Stimulated activated CD8-positive, alpha-beta memory T cell treated with anti-CD3 and anti-CD28 coated beads, Interleukin-12 subunit alpha, Interleukin-12 subunit beta, amount 100 ng/mL, for 24 hours (primary cell): Measurements from ENCODE around the gene SGMS1.

ENCODE experiments used
- DNase-seq: peaks from one replicate; pipeline ENCODE4 v3.0.0-alpha.2; 2020; ENCODE audit errors: extremely low read depth

The SGMS1 gene

DNA sequence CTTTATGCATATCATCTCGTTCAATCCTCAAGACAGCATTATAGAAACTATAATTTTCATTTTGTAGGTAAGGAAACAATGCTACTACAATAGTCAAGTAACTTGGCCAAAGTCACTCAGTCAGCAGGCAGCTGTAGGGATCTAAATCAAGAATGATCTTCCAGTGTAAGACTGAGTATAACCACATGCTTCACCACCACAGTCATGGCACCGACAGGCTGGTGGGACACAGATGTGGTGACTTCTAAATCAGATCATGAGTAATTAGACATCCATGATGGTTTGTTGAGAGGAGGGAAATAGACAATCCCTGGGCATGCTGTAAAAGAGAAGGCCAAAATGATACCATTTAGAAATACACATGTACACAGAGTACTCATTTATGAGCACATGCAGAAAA is 288.4 kb downstream of the SGMS1 start:
- no peak for DNase-seq

DNA sequence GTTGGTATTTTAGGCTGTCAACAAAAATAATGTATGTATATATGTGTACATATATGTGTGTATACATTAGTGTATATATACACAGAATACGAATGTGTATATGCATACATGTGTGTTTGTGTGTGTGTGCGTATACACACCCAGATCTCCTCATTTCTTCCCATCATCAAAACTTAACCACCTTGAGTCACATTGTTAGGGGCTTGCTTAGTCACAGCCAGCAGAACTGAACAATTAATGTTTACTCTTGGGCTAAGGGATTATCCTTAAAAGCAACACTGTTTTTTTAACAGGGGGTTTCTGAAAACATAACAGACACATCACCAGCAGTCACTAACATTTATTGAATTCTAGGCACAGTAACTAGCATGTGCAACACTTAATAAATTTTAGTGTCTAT is 289.5 kb downstream of the SGMS1 start:
- no peak for DNase-seq

DNA sequence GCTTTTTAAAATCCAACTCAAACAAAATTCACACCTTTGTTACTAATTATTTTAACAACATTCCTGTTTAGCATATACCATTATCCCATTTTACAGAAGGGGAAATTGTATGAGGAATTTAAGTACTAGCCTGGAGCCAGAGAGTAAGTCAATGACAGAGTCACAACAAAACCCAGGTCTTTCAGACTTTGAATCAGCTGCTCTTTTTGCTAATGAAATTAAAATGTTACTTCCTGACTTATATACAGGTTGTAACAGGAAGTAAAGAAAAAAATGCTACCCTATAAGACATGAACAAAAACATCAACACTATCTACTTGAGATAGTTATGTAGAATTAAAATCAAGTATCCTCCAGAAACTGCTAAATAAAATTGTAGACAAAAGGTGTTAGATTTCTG is 289.9 kb downstream of the SGMS1 start:
- DNase-seq = no peak

DNA sequence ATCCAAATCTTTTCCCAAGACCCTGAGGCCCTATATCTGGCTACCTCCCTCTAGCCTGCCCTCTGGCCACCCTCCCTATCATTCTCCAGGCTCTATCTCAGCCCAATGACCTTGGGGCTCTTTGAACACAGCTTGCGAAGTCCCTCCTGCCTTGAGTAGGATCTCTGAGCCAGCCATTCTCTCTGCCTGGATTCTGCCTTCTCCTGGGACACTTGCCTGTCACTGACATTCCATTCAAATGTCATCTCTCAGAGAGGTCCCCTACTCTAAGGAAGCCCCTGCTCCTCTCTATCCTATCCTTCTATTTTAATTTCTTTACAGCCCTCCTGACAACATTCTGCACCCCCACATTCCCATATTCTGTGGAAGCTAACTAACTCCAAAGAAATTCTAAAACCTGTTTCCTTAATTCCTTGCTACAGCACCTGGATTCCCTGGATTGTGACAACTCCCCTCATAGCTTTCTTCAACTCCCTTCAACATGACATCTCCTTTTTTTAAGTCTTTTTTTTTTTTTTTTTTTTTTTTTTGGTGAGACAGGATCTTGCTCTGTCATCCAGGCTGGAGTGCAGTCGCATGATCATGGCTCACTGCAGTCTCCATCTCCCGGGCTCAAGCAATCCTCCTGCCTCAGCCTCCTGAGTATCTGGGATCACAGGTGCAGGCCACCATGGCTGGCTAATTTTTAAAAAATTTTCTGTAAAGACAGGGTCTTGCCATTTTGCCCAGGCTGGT is 291.5 kb downstream of the SGMS1 start:
- no peak for DNase-seq

DNA sequence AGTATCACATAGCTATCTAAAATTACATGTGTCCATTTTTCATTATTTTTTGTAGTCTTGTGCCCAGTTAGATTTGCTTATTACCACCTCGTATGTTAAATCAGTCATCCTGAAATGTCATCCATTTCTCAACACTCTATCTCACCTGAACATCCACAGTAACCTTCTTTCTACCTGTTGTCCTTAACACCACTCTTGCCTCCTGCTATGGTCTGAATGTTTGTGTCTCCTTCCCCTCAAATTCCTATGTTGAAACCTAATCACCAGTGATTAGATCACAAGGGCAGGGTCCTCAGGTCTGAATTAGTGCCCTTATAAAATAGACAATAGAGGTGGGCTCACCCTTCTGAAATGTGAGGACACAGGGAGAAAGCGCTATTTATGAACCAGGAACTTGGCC is 292.3 kb downstream of the SGMS1 start:
- DNase-seq = no peak

DNA sequence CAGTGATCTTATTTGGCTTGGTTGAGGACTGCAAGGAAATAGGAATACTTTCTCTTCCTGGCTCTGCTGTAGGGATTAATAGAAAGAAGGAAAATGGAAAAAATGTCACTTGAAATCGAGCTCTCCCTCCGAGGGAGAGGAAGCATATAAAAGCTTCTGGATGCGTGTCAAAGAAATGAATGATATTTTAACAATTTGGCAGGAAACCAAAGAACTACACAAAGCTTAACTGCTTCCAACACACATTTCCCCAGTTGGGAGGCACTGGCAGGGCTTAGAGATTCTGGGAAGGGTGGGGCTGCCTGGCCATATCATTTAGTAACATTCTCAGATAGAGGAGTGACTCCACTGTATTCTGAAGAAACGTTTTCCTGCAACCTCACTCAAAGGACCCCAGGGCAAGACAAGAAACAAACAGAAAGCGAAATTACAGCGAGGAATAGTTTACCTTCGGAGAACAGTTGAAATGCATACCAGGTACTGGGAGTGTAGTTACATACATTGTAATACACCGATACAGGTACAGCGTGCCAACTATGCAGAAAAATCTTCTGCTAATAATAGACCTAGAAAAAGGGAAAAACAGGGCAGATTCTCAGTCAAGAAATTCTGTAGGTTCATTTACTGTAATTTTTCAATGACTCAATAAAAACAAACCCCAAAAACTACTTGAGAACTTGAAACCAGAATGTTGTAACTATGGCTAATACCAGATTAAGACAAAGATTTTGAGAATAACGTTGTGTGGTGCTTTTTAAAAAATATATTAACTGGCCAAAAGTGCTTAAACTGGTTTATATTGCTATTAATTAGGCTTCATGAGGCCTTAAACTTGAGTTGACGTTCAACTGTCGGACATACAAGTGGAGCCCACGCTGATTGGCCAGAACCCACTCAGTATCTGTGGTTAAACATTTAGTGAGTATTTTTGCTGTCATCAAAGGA is 296.7 kb downstream of the SGMS1 start:
- no peak for DNase-seq

DNA sequence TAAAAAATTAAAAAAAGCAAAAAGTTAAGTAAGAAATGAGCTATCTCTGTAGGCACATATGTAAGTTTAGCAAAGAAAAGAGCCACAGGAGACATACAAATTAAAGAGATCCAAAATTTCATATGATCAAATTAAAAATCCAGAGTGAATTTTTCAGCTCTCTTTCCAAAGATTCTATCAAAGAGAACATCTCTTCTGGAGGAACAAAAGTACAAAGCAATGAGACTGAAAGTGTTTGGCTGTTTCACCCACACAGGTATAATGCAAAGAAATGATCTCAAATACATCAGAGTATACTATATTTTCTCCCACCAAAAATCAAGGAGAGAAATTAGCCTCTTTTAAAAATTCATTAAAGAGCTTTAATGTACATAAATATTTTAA is 297.6 kb downstream of the SGMS1 start:
- no peak for DNase-seq

DNA sequence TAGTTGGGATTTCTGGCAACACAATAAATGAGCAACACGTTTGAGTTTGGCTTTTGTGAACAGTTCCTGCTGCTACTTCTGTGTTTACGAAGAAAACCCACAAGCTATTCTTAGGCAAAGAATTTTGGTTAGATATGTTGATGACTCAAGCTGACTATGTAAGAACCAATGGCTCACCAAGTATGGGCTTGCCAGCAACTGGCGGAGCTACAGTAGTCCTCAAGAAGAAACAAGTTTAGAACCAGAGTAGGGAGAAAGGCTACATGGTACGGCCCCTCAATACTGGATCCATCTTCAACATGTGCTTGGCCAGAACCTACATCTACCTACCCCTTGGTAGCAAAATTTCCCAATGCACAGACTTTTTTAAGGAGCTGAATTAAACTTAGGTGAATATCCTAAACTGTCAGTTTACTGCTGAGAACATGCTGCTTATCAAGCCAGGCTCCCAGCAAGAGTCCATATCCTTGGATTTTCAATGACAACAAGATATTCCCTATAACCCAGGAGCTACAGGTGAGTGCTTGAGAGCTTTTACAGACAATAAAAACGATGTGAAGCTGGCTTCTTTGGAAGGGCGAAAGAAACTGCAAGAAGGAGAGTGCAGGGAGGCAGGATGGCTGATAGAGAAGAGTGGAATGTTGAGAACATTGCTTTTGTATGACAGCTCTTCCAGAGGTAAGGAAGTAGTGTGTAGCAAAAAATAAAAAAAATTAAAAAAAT is 298.1 kb downstream of the SGMS1 start:
- DNase-seq = no peak

DNA sequence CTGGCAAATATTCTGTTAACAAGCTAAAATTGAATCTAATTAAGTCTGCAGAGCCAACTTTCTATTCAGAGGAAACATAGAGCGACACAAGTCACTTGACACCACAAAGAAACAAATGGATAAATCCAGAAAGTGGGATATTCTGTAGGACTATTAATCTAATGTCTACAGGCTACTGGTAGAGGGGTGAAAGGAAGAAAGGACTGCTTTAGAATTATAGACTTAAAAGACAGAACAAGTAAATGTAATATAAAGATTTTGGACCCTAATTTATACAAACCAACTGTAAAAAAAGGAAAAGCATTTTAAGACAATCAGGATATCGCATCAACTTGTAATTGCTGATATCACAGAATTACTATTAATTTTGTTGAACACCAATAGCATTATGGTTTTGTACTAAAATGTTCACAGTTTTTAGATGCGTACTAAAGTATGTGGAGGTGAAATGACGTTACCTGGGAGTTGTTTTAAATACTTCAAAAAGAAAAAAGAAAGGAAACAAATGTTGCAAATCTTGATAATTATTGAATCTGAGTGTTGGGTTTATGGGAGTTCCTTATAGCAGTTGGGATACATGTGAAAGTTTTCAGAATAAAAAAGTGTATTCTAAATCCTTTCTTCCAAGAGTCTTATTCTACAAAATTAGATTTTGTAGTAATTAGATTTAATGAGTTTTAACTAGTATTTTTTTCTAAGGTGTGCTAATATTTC is 298.9 kb downstream of the SGMS1 start:
- no peak for DNase-seq

DNA sequence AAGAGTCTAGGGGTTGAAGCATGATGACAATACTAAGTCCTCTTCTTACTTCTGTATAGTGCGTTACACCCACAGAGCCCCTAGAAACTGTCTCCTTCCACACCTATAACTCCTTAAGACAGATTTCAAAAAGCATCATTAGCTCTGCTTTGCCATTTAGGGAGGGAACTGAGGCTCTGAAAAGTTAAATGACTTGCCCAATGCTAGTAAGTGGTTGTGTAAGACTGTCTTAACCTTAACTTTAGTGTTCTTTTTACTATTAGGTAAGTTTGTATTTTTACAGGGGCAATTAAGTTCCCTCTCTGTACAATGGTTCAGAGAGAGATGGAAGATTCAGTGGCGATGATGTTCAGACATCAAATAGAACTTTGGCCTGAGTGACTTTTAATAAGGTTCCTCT is 299.7 kb downstream of the SGMS1 start:
- DNase-seq = no peak

DNA sequence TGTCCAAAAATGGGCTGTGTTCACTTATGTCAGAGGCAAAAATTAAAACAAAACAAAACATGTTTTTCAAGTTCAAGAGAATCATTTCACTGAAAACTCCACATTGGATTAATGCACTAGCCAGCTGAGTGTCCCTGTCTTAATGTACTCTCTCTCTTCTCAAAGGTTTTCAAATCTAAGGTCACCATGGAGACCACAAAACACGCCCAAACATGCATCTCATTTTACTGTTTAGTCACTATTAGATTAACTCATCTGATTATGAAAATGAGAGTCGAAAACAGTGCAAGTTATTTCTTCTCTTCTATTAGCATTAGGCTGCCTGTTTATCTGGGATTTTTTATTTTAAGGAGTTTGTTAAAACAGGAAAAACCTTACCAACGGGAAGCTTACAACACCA is 301.7 kb downstream of the SGMS1 start:
- no peak for DNase-seq

DNA sequence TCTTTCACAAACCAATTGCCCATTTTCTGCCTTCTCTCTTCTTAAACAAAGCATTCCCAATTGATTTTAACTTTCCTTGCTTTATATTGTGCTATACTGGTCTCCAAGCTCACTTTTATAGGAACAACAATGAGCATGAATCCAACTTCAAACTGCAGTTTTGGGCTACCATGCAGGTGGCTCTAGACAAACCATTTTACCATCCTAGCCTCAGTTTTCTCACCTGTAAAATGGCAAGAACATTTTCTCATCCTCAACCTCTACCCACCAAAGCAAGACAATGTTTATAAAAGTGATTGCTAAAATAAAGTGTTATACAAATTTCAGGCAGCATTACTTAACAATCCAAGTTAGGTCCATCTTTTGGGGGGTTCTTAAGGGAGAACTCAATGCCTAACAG is 305.6 kb downstream of the SGMS1 start:
- DNase-seq = no peak

DNA sequence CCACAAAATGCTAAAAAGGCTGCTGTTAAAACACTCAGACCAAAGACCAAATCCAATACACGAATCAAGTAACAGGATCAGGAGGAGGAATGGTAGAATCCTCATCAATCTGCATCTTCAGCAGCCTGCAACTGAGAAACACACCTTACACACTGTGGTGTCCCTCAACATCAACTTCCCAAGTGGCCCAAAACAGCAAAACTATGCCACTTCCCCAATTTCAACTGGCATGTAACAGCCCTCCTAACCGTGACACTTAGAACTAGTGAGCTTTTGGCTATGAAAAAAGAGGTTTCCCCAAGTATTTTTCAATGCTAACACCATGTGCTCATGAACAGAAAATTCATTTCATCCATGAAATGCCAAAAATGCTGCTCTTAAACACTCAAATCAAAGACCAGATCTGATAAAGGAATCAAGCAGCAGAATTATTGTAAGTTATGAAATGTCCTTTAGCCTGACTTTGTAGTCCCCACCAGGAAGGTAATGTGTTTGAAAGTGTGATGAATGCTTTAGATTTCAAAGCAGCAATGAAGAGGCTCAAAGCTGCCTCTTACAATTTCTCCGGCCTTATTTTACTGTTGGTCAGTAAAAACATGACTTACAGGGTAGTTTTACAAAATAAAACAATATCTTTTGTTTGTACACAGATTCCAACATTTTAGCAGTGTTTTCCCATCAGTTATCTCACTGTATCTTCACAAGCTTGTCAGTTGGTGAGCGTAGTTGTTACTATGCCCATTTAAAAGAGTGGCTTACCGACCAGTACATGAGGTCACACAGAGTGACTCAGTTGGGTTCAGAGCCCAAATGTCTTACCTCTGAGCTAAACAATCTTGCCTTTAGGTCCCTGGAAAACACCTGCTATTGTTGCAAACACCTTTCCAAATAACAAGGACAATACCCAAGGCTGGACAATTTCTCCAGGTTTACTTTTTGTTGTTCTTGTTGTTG is 306.8 kb downstream of the SGMS1 start:
- no peak for DNase-seq

DNA sequence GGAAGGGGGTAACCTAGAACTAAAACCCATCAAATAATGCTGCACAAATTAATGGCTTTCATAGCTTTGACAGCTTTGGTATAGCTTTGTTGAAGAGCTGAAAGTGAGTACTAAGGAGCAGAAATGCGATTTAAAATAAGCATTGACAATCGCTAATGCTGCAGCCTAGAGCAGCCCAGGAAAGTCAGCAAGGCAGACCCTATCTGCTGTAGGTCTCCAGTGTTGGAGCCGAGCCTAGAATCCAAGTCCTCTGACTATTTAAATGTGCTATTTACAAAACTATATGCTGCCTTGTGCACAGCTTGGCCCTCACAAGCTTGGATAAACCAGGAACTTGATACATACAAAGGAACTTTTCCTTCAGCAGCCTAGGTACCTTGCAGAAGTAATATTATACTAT is 307.6 kb downstream of the SGMS1 start:
- no peak for DNase-seq

DNA sequence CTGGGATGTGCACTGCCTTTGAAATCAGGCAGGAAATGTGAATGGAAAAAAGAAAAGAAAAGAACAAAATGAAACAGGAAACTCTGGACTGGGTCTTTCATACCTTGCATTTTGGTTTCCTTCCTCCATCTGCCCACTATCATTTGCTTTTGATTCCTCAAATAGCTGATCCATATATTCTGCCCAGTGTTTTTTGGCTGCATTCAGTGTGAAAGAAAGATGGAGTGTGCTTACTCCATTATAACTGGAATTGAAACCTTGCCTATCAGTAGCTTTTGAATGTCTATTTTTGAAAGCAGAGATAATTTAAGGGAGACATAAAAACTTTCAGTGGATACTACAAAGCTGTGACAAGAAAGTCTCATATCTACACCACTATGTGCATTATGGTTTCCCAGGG is 308.3 kb downstream of the SGMS1 start:
- DNase-seq = no peak

DNA sequence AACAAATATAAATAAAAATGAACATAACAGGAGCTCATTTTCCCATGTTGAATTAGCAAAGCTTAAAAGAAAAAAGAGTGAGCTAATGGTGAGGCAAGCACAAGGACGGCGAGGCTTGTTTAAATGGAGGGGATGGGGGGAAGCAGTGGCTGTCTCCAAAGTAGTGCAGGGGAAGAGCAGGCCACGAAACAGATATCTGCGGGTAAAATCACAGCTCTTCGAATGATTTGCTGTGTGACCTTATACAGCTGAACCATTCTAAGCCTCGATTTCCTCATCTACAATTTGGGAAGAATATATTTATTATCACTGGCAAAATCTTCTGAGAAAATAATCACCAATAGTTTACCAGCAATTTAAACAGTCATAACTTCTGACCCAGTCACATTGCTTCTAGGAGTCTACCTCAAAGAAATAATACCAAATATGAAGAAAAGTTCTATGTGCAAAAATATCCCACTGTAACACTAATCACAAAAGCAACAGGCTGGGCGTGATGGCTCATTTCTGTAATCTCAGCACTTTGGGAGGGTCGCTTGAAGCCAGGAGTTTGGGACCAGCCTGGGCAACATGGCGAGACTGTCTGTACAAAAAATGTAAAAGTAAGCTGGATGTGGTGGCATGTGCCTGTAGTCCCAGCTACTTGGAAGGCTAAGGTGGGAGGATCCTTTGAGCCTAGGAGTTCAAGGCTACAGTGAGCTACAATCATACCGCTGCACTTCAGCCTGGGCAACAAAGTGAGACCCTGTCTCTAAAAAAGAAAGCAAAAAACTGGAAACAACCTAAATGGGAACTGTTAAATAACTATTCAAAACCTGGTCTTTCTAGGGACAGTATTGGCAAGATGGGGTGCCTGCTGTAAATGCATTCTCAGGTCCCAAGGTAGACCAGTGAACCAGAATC is 309.3 kb downstream of the SGMS1 start:
- no peak for DNase-seq

DNA sequence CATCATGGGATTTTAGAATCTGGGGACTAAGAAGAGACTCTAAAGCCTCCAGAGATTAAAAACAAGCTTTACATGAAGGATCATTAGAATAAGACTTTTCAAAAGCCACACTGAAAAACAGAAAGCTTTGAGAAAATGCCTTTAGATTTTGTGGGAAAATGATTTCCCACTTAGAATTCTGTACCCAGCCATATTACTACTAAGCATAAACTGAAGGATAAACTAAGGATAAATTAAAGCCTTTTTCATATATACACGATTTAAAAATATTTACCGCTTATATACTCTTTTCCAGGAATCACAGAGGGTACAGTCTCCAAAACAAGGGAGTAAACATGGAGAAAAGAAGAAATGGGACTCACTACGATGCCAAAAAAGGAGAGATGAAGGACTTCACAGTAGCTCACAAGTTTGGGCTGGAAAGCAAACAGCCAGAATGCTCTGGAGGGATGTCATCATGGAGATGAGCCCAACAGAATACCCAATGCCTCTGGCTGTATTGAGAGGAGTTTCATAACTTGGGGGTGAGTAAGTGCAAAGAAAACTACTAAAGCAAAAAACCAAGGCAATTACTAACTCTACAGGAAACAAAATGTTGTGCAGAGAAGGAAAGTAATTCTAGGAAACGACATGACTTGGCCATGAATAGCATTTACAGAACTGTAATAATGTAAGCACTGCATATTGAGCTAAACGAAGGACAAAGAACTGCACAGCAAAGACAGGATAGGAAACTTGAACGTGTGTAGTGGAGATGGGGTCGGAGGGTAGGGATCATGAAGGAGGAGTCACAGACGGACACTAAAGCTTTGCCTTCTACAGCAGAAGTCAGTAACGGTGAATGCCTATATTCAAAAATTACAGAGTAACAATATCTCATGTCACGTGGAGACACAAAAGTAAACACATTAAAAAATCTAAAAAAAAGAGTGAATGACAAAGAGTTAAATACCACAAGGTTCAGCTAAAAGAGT is 311.0 kb downstream of the SGMS1 start:
- no peak for DNase-seq

DNA sequence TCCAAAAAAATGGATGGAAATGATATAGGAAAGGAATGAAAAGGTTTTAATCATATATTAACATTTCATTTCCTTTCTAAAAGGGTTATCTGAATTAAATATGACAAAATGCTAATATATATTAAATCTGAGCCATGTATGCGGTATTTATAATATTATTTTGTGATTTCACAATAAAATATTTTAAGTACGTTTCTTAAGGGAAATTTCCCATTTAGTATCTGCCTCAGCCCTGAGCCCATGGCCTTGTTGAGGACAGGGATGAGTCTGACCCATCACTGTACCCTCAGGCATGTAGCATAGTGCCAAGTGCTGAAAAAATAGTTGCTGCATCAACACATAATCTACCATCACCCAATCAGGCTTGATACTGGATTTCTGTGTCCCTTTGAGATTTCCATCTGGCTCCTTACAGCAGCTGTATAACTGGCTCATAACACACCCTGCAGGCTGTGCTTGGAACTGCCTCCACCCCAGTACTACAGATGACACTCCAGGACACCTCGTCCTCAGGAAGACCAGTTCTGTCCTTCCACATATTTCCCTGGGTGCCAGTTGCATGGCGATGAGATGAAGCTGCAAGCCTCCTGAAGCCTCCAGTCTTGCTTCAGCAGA is 313.1 kb downstream of the SGMS1 start:
- DNase-seq = no peak
